Fibroblast of peridontal ligament (primary cell): Measurements from ENCODE around the gene PSMA2.

Experiments used
- DNase-seq: peaks from one replicate; pipeline ENCODE4 v3.0.0-alpha.2; 2010; ENCODE audit errors: extremely low read depth

PSMA2 gene

GRCh38 chr7:42931834-42932651, at the start of gene PSMA2, which contains the start of gene MRPL32:
Gene PSMA2, minus strand, starts transcription at chr7:42932174. Its CDS starts 16 bp downstream, at chr7:42932158.
Gene MRPL32, plus strand, starts transcription at chr7:42932376. Its CDS starts 11 bp downstream, at chr7:42932387.
- peak; percentile 97 for DNase-seq

GRCh38 chr7:42981601-42982000, 49.6 kb upstream of the PSMA2 start:
- DNase-seq, result no peak

- no peak for DNase-seq
These were observed 48.5 kb upstream of the PSMA2 start for GRCh38 chr7:42980514-42980913.

GRCh38 chr7:42980084-42980483, 48.1 kb upstream of the PSMA2 start:
- no peak for DNase-seq

- DNase-seq, result peak; percentile 1
These were observed 46.5 kb upstream of the PSMA2 start for GRCh38 chr7:42978496-42978895.

- DNase-seq, result no peak
These were observed 44.4 kb upstream of the PSMA2 start for GRCh38 chr7:42976371-42976770.

- DNase-seq, result peak; percentile 98
These were observed 40.9 kb upstream of the PSMA2 start for GRCh38 chr7:42972699-42973500.

GRCh38 chr7:42967391-42967790, 35.4 kb upstream of the PSMA2 start:
- no peak for DNase-seq

- DNase-seq, result no peak
These were observed 33.2 kb upstream of the PSMA2 start for GRCh38 chr7:42964849-42965805.

GRCh38 chr7:42964293-42964692, 32.3 kb upstream of the PSMA2 start:
- DNase-seq, result no peak

GRCh38 chr7:42961170-42961569, 29.2 kb upstream of the PSMA2 start:
- DNase-seq, result no peak

GRCh38 chr7:42960762-42961161, 28.8 kb upstream of the PSMA2 start:
- DNase-seq, result no peak

- DNase-seq, result no peak
These were observed 27.6 kb upstream of the PSMA2 start for GRCh38 chr7:42959549-42959948.

GRCh38 chr7:42956062-42956461, 24.1 kb upstream of the PSMA2 start:
- DNase-seq, result no peak

GRCh38 chr7:42953994-42954393, 22.0 kb upstream of the PSMA2 start:
- DNase-seq, result no peak

- no peak for DNase-seq
These were observed 20.4 kb upstream of the PSMA2 start for GRCh38 chr7:42952328-42952727.

- DNase-seq, result no peak
These were observed 18.4 kb upstream of the PSMA2 start for GRCh38 chr7:42950417-42950816.

GRCh38 chr7:42947521-42947920, 15.5 kb upstream of the PSMA2 start:
- no peak for DNase-seq

GRCh38 chr7:42946627-42946950, 14.6 kb upstream of the PSMA2 start:
- DNase-seq, result no peak

- DNase-seq, result no peak
These were observed 14.1 kb upstream of the PSMA2 start for GRCh38 chr7:42945821-42946626.
